ENCODE data around the gene STON2.

Gene STON2

DNA sequence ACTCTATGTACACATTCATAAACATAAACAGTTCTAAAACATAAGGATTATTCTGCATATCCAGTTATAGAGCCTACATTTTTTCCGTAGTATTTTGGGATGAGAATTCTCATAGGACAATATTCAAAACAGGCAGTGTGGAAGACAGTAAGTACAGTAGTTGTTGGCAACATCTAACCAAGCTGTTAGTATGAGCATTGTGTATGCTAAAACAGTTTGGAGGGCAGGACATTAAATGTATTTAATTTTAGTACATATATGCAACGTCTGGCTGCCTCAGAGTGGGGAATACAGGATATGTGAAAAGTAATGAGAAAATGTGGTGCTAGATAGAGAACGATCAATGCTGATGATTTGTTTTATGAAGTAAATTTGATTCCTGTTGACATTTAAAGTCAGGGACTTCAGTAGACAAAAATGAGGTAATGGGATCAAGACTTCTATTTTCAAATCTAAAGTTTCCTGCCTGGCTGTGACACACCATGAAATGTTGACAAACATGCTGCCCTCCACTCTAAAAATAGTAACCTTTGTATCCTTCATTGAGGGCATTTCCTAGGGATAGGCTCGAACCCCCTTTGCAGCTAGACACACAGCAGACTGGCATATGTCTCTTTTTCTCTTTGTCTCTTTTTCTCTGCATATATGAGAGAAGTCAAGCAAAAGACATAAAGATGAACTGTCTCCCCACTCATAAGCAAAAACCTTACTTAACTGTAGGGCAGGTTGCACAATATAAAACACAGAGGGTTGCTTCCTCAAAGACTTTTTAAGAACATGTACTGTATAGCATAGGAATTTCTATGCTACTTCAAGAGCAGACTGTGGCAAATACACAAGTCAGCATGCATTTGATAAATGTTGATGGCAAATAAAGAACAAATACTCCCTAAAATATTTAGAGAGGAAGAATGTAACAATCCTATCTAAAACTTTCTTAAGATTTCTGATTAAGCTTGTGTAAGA is 103.9 kb downstream of the STON2 start:
- in situ Hi-C loops (cut with HindIII; ENCODE audit: low pct_unique_long_range_greater_than_20kb, low sequenced_read_pairs): no loop called here
- no peak for DNase-seq (ENCODE audit: low read depth in 1 of 2, low spot score in 1 of 2)
- no peak for TF ChIP-seq JUND (IDR thresholded peaks at IDR 0.05; ENCODE audit: low read depth)

DNA sequence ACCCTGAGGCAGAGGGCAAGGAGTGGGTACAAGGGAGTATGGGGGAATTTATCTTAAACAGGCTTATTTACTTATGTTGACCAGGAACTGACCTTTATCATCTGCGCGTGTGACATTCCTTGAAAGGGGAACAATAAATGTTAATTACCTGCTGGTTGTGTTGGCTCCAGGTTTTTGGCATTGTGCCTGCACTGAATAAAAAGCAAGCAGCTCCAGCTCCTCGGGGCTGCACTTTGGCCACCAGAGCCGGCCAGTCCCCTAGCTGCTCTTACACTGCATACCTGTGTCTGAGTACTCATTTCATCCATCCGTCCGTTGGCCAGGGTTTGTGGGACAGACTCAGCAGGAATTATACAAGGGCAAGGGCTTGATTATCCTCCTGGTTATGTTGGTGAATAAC is 110.6 kb downstream of the STON2 start:
- no peak for DNase-seq (ENCODE audit: low read depth in 1 of 2, low spot score in 1 of 2)
- in situ Hi-C loops (cut with HindIII; ENCODE audit: low pct_unique_long_range_greater_than_20kb, low sequenced_read_pairs): no loop called here
- TF ChIP-seq JUND (IDR thresholded peaks at IDR 0.05; ENCODE audit: low read depth): no peak

DNA sequence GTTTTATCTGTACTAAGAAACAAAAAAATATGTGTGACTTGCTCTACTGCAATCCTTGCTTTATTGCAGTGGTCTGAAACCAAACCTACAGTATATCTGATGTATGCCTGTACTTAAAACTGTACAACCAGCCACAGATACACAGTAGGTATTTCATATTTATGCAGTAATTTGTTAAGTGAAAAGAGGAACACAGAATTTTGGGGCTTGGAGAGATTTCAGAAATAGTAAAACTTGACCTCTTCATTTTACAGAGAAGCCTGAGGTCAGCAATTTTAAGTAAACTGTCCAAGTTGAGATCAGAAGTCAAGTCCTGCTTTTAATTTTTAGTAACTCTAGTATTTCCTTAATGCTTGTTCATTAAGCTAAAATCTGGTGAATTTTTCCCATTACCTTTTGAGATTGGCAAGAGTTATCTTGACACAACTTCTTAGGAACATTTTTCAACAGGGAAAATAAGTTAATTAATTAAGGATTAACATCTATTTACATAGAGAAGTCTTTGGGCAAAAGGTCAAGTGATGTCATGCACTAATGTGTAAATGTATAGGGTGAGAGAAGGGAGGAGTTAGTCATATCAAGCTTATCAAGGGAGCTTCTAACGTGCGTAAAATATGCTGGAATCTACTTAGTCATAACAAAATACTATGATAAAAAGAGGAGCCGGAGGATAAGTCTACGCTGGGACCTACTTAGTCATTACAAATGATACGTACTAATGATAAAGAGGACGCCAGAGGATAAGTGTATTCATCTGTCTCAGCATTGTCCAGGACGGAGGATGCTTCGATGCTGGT is 113.4 kb downstream of the STON2 start:
- TF ChIP-seq JUND (IDR thresholded peaks at IDR 0.05; ENCODE audit: low read depth): no peak
- DNase-seq (ENCODE audit: low read depth in 1 of 2, low spot score in 1 of 2): no peak
- in situ Hi-C loops (cut with HindIII; ENCODE audit: low pct_unique_long_range_greater_than_20kb, low sequenced_read_pairs): no loop called here

DNA sequence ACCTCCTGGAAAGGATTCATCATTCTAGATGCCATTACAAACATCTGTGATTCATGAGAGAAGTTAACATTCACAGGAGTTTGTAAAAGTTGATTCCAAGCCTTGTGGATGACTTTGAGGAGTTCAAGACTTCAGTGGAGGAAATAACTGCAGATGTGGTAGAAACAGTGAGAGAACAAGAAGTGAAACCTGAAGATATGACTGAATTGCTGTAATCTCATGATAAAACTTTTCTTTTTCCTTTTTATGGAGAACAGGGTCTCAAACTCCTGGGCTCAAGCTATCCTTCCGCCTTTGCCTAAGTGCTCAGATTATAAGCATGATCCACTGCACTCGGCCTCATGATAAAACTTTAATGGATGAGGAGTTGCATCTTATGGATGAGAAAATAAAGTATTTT is 114.9 kb downstream of the STON2 start:
- DNase-seq (ENCODE audit: low read depth in 1 of 2, low spot score in 1 of 2): no peak
- in situ Hi-C loops (cut with HindIII; ENCODE audit: low pct_unique_long_range_greater_than_20kb, low sequenced_read_pairs): no loop called here

DNA sequence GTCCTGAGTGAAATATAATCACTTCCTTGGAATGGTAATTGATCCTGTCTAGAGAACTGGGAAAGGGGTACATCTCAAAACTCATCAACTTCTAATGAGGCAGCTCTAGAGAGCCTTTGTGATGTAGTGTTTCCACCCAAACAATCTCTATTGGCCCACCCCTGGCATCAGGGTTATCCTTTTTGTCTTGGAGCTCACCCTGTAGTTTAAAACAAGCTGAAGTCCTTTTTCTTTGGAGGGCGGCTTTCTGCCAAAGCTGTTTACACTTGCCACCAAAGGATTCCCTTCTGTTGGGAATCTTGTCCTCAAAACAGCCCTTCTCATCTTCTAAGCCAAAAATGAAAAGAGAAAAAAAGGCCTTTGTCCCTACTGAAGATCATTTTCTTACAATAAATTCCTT is 118.8 kb downstream of the STON2 start:
- in situ Hi-C loops (cut with HindIII; ENCODE audit: low pct_unique_long_range_greater_than_20kb, low sequenced_read_pairs): no loop called here
- no peak for TF ChIP-seq JUND (IDR thresholded peaks at IDR 0.05; ENCODE audit: low read depth)
- DNase-seq (ENCODE audit: low read depth in 1 of 2, low spot score in 1 of 2): no peak

More for the DNA sequence above, 114.9 kb downstream of the STON2 start:
- no peak for TF ChIP-seq JUND (IDR thresholded peaks at IDR 0.05; ENCODE audit: low read depth)

DNA sequence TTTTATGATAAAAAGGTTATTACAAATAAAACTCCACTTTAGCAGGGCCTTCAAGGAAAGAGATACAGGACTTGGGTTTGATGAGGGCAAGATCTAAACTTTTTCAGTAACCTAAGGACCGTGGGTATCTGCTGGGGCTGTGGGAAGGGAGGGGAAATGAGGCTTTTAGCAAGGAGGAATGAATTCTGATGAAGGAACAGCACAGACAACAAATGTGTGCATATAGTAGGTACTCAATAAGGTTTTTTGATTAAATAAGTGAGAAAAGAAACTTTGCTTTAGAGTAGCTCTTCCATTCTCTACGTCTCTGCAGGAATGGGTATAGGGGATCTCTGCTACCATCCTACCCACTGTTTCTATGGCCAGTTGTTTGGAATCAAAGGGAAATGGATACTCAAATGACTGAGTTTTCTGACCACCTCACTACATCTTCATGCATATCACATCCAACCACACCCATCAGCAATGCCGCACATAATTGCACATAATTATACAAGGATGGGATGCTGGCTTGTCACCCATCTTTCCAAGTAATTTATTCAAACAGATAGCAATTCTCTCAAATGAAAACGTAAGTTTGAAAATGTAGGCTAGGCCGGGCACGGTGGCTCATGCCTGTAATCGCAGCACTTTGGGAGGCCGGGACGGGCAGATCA is 119.9 kb downstream of the STON2 start:
- in situ Hi-C loops (cut with HindIII; ENCODE audit: low pct_unique_long_range_greater_than_20kb, low sequenced_read_pairs): no loop called here
- no peak for DNase-seq (ENCODE audit: low read depth in 1 of 2, low spot score in 1 of 2)
- no peak for TF ChIP-seq JUND (IDR thresholded peaks at IDR 0.05; ENCODE audit: low read depth)

DNA sequence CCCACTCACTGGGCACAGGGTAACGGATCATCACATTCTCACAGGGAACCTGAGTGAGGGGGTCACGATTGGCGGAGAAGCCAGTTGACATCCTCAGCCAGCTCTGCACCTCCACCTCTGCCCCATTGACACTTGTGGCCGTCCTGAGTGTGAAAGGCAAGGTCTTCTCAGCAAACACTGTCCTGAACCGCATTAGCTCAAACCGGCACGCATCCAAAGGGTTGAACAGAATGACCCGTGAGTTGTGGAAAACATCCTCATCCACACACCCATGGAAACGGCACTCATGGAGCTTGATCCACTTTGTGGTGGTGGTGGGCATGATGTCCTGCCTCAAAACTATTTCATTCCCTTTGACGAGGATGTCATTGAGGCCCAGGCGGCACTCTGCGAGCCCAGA is 123.0 kb downstream of the STON2 start:
- DNase-seq (ENCODE audit: low read depth in 1 of 2, low spot score in 1 of 2): no peak
- TF ChIP-seq JUND (IDR thresholded peaks at IDR 0.05; ENCODE audit: low read depth): no peak
- in situ Hi-C loops (cut with HindIII; ENCODE audit: low pct_unique_long_range_greater_than_20kb, low sequenced_read_pairs): no loop called here

DNA sequence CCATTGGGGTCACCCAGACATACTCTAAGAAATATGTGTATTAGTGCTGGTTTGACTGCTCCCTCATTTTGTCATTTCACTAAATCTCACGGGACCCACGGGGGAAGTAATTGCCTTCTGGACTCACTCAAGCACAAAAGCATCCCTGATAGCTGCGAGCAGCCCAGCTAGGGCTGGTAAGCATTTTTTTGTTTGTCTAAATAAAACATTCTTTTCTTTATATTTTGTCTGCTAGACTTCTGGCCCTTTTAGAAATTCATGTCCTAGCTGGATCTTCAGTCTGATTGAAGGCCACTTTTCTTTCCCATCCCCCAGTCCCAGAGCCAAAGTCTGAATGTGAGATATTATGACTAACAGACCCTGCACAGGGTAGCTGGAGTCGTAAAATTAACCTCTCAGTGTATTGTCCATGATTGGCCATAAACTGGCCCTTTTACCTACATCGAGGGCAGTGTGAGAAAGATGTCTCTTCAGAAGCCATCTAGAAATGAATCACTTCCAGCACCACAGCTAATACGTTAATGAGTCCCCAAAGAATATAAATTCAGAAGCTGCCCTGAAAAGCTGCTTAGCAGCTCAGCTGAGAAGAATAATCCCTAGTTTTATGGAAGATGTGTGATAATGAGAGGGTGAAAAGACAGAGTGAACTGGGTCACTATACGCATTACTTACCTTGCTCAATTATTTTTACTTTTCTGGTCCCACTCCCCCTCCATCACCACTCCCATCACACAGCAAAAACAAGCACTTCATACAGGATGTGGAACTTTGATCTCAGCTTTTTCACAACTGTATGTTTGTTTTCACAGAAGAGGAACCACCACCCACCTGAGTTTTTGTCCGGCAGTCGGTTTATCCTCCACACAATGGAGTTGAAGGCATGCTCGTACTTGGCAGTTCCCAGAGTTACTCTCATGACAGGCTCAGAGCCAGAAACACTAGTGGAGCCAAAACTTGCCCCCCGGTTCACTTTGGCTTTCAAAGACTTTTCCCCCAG is 123.8 kb downstream of the STON2 start:
- in situ Hi-C loops (cut with HindIII; ENCODE audit: low pct_unique_long_range_greater_than_20kb, low sequenced_read_pairs): no loop called here
- no peak for DNase-seq (ENCODE audit: low read depth in 1 of 2, low spot score in 1 of 2)

DNA sequence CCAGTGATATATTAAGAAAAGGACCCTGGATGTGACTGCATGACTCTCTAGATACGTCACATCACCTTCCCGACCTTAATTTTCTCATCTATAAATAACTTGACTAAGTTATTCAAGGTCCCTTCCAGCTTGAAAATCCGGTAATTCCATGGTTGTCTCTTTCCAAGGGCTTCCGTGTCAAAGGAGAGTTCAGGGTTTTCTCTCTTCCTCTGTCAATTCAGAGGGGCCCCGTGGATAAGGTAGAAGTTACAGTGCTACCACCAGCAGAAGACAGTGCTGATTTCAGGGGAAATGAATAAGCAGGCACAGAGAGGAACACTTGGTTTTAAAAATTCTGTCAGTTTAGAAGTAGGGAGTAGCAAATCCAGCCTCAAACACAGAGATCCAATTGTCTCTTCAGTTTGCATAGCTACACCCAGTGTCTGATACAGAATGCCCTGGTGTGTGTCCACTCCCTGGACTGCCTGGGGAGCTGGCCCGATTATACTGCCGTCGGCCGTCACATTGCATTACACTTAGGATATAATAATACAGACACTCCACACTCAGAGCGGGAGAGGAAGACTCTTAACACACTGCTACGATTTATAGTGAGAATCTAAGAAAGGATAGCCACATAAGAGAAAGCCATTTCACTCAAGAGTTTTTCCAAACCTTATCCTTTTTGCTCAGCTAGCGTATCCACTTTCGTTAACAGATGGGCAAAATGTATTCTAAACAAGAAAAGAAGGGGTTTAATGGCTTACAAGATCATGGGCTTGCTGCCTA is 124.6 kb downstream of the STON2 start:
- in situ Hi-C loops (cut with HindIII; ENCODE audit: low pct_unique_long_range_greater_than_20kb, low sequenced_read_pairs): no loop called here
- no peak for TF ChIP-seq JUND (IDR thresholded peaks at IDR 0.05; ENCODE audit: low read depth)
- DNase-seq (ENCODE audit: low read depth in 1 of 2, low spot score in 1 of 2): no peak

More for the DNA sequence above, 123.8 kb downstream of the STON2 start:
- no peak for TF ChIP-seq JUND (IDR thresholded peaks at IDR 0.05; ENCODE audit: low read depth)

DNA sequence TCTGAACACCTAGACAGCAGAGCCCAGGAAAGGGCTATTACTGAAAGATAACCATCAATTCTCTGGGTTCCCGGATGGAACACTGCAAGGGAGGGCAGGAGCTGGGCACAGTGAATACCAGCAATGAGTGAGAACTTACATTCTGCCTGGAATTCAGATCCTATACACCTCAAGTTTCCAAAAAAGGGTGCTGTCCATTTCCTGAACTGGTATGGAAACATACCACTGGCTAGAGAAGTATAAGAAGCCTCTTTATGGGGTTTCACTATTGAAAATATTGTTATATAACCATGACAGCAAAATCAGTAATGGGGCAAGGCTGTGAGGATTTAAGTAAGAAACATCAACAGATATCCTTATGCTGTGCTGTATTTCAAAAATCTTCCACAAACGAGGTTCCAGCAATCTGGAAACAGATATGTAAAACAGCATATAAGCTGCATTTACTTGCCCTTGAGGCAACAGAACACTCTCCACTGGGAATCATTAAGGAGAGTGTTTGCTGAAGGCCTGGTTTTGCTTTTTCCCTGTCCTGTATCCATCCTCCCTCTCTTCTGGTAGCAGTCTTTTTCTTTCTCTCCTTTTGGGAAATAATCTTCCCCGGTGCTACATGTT is 126.1 kb downstream of the STON2 start:
- TF ChIP-seq JUND (IDR thresholded peaks at IDR 0.05; ENCODE audit: low read depth): no peak
- in situ Hi-C loops (cut with HindIII; ENCODE audit: low pct_unique_long_range_greater_than_20kb, low sequenced_read_pairs): no loop called here
- DNase-seq (ENCODE audit: low read depth in 1 of 2, low spot score in 1 of 2): peak; percentile 33 to 42

DNA sequence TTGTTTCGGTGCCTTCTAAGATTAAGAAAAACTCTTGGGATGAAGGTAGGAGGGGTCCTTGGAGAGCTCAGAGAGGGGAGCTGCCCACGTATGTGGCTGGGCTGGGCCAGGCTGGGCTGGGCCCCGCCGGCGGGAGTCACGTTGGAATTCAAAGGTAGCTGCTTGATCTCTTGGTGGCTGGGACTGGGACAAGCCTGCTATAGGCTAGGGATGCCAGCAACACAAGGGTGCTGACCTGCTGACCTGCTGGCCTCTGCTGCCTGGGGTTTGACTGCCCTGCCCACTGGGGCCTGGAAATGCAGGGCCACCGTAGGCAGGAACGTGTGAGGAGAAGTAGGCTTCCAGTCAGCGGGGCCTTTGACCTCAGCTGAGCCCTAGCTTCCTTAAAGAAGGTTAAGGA is 126.6 kb downstream of the STON2 start:
- TF ChIP-seq JUND (IDR thresholded peaks at IDR 0.05; ENCODE audit: low read depth): no peak
- in situ Hi-C loops (cut with HindIII; ENCODE audit: low pct_unique_long_range_greater_than_20kb, low sequenced_read_pairs): no loop called here
- DNase-seq (ENCODE audit: low read depth in 1 of 2, low spot score in 1 of 2): no peak
